Colonic mucosa (tissue), 4 donors: ENCODE measurements around the gene ING2. TPM values are rescaled to one million over a fixed set of nuclear protein-coding genes. Genes with fewer than 3 reads are reported as not detected.
A peak's percentile ranks its signal among the peaks of the same experiment; 100 is the strongest.
"Not testable (repeated sequence)": the region's sequence is repeated elsewhere in the genome, so short reads cannot be mapped to it uniquely, and the experiment has no call there.

Experiments used
- DNase-seq: peaks from one replicate; pipeline ENCODE4 v3.0.0-alpha.2; 2020
- H3K27ac ChIP-seq: fragments of 200-600 bp; one replicate; pipeline ENCODE4 v1.8.0; 2021
- H3K27me3 ChIP-seq: fragments of 200-600 bp; one replicate; pipeline ENCODE4 v1.8.0; 2021
- H3K36me3 ChIP-seq: fragments of 200-600 bp; one replicate; pipeline ENCODE4 v1.8.0; 2021
- H3K4me1 ChIP-seq: fragments of 200-600 bp; one replicate; pipeline ENCODE4 v1.8.0; 2021; ENCODE audit warnings: mild to moderate bottlenecking
- H3K4me3 ChIP-seq: fragments of 200-600 bp; one replicate; pipeline ENCODE4 v1.8.0; 2021
- H3K9ac ChIP-seq, 2 donors: one replicate each; pipeline ENCODE4 v1.7.0; 2013; ENCODE audit warnings: control low read depth in 2 of 2, low read depth in 2 of 2, low read length in 2 of 2
- H3K9me3 ChIP-seq: fragments of 200-600 bp; one replicate; pipeline ENCODE4 v1.8.0; 2021
- intact Hi-C: fragments of 100-400 bp; cut with DNase I; formaldehyde crosslinking; loops from one replicate; pipeline ENCODE4 v1.14.1; 2022
- total RNA-seq, 2 donors: library from RNA; stranded (reverse); fragmentation: NEBNext Ultra II Directional in 1 of 2; extraction: Animal tissue kit (Norgen Biotek cat#: 25700) in 1 of 2; gene quantifications; one replicate each; pipeline ENCODE4 v1.2.1, GENCODE V29; 2021
- TF ChIP-seq, protein P1 (sequence below): fragments of 200-600 bp; IDR thresholded peaks from one replicate; pipeline ENCODE4 v1.8.0; 2022; ENCODE audit warnings: antibody characterized with exemption, mild to moderate bottlenecking
- donor health status: healthy.
- donor health status: DM: no; HTN: no; CAD: no.
- donor health status: DM: no; HTN: no; CAD: no.

Gene ING2, protein sequence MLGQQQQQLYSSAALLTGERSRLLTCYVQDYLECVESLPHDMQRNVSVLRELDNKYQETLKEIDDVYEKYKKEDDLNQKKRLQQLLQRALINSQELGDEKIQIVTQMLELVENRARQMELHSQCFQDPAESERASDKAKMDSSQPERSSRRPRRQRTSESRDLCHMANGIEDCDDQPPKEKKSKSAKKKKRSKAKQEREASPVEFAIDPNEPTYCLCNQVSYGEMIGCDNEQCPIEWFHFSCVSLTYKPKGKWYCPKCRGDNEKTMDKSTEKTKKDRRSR
- 10 to 100 TPM; 11.0 to 15.3 TPM for total RNA-seq

DNA sequence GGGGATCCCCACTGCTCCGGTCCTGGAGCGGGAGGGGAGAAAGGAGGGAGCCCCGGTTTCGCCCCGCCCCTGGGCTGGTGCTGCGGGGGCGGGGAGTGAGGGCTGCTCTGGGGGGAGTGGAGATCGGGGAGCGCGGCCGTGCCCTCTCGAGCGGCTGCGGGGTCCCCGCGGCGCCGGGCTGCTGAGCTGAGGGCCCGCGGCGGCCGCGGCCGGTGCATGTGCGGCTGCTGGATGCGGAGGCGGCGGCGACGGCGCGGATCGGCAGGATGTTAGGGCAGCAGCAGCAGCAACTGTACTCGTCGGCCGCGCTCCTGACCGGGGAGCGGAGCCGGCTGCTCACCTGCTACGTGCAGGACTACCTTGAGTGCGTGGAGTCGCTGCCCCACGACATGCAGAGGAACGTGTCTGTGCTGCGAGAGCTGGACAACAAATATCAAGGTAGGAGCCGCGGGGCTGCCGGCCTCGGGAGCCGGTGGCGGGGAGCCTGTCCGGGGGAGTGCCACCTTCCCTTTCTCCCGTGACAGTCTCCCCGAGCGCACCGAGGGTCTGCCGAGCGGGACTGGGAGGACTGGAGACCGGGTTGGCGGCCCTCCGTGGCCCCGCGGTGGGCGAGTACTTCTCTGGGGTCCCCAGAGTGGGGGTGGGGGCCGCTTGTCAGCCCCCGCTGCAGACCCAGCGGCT, at the start of gene ING2:
TSS of gene ING2 (plus strand) at position 129 of the 681 bp plus-strand sequence. CDS start at position 267, 138 bp downstream.
- intact Hi-C loops = loop anchor here (5.0 to 10.0 kb wide), 2 partner anchors 50 to 152 kb away; partner anchors contain the start of genes RWDD4 and TRAPPC11
- TF ChIP-seq, protein P1, sequence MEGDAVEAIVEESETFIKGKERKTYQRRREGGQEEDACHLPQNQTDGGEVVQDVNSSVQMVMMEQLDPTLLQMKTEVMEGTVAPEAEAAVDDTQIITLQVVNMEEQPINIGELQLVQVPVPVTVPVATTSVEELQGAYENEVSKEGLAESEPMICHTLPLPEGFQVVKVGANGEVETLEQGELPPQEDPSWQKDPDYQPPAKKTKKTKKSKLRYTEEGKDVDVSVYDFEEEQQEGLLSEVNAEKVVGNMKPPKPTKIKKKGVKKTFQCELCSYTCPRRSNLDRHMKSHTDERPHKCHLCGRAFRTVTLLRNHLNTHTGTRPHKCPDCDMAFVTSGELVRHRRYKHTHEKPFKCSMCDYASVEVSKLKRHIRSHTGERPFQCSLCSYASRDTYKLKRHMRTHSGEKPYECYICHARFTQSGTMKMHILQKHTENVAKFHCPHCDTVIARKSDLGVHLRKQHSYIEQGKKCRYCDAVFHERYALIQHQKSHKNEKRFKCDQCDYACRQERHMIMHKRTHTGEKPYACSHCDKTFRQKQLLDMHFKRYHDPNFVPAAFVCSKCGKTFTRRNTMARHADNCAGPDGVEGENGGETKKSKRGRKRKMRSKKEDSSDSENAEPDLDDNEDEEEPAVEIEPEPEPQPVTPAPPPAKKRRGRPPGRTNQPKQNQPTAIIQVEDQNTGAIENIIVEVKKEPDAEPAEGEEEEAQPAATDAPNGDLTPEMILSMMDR = no peak
- H3K4me1 ChIP-seq = no peaks in the 10 kb centered on the region
- peak within 1 kb of the TSS; percentile 87 to 98 for H3K9ac ChIP-seq
- H3K9me3 ChIP-seq = no peaks in the 10 kb centered on the region
- peak within 1 kb of the TSS; percentile 97 for H3K4me3 ChIP-seq
- H3K27me3 ChIP-seq = no peaks in the 10 kb centered on the region
- no peaks in the 10 kb centered on the region for H3K36me3 ChIP-seq
- DNase-seq = peak; percentile 54
- H3K27ac ChIP-seq = peak within 1 kb of the TSS; percentile 96

DNA sequence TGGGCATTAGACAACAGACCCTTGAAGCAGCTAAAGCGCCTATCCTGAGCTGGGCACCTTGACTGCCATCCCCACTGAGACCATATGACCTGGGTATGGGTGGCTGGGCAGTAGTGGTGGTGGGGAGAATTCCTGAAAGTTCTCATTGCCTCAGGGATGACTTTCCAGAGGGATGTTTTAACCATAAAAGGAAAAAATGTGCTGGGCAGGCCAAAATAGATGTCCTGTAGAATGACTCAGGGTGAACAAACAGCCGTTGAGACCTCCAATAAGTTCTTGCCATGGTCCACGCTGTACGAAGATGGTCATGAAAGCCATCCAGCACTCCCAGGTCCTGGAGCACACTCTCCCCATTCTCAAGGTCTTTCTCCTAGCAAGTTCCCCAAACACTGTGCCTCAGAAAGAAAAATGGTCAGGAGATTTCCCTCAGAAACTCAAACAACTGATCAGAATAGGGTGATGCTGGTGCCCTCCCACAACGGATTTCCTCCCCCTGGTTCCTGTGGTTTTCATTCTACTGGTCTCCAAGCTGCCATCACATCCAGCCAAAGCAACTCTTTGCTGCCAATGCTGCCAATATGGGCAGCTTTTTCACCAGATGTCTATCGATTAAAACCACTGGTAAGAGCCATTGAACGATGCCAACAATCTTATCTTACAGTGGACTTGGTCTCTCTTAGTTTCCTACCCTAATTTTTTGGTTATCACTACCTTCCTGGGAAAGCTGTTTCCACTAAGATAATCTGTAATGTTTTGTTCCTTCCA, 49.2 kb upstream of the ING2 start:
- H3K4me1 ChIP-seq = no peaks in the 10 kb centered on the region
- H3K9me3 ChIP-seq = no peaks in the 10 kb centered on the region
- no peak overlapping the region for H3K4me3 ChIP-seq
- intact Hi-C loops = loop anchor here (10.0 kb wide), 1 partner anchor 49 kb away; the partner anchor contains the start of gene ING2
- no peaks in the 10 kb centered on the region for H3K36me3 ChIP-seq
- no peak overlapping the region for H3K27ac ChIP-seq
- TF ChIP-seq, protein P1 = no peak
- no peaks in the 10 kb centered on the region for H3K27me3 ChIP-seq
- DNase-seq = no peak
- no peak overlapping the region for H3K9ac ChIP-seq

DNA sequence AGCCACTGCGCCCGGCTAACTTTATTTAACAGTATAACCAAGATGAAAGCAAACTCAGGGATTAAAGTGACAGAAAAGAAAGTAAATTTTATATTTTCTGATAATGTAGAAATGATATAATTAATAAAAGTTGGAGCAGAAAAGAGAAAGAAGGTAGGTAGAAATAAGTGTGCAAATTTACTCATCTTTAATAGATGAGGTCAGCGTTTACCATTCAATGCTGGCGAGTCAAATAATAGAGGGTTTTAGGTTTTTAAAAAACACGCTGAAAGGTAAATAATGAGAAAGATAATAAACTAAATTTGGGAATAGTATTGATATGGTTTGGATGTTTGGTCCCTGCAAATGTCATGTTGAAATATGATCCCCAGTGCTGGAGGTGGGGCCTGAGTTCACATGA, 46.9 kb upstream of the ING2 start:
- no peak for DNase-seq
- no peaks in the 10 kb centered on the region for H3K27me3 ChIP-seq
- H3K9me3 ChIP-seq = no peaks in the 10 kb centered on the region
- intact Hi-C loops = loop anchor here (10.0 kb wide), 1 partner anchor 47 kb away; the partner anchor contains the start of gene ING2
- no peak overlapping the region for H3K27ac ChIP-seq
- no peak overlapping the region for H3K9ac ChIP-seq
- TF ChIP-seq, protein P1 = no peak
- no peaks in the 10 kb centered on the region for H3K36me3 ChIP-seq
- no peak overlapping the region for H3K4me3 ChIP-seq
- H3K4me1 ChIP-seq = no peaks in the 10 kb centered on the region

DNA sequence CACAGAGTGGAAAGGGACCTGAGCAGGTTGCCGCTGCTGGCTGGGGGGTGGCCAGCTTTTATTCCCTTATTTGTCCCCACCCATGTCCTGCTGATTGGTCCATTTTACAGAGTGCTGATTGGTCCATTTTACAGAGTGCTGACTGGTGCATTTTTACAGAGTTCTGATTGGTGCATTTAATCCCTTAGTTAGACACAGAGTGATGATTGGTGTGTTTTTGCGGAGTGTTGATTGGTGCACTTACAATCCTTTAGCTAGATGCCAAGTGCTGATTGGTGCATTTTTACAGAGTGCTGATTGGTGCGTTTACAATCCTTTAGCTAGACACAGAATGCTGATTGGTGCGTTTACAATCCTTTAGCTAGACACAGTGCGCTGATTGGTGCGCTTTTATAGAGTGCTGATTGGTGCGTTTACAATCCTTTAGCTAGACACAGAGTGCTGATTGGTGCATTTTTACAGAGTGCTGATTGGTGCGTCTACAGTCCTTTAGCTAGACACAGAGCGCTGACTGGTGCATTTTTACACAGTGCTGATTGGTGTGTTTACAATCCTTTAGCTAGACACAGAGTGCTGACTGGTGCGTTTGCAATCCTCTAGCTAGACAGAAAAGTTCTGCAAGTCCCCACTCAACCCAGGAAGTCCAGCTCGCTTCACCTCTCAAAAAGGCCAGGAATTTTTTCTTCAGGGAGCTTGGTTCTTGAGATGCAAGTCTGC, 40.8 kb upstream of the ING2 start:
- H3K4me3 ChIP-seq, H3K4me1 ChIP-seq, DNase-seq, H3K36me3 ChIP-seq, H3K9me3 ChIP-seq, intact Hi-C loops, H3K9ac ChIP-seq, H3K27me3 ChIP-seq, H3K27ac ChIP-seq: not testable (repeated sequence)

DNA sequence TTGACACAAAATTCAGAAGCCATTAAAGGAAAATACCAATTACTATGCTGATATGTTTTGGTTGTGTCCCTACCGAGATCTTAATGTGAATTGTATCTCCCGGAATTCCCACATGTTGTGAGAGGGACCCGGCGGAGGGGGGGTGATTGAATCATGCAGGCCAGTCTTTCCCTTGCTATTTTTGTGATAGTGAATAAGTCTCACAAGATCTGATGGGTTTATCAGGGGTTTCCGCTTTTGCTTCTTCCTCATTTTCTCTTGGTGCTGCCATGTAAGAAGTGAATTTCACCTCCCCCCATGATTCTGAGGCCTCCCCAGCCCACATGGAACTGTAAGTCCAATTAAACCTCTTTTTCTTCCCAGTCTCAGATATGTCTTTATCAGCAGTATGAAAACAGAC, 39.0 kb upstream of the ING2 start:
- H3K9ac ChIP-seq, H3K27ac ChIP-seq, H3K27me3 ChIP-seq, intact Hi-C loops, H3K9me3 ChIP-seq, H3K4me3 ChIP-seq, DNase-seq, H3K4me1 ChIP-seq, H3K36me3 ChIP-seq: not testable (repeated sequence)

DNA sequence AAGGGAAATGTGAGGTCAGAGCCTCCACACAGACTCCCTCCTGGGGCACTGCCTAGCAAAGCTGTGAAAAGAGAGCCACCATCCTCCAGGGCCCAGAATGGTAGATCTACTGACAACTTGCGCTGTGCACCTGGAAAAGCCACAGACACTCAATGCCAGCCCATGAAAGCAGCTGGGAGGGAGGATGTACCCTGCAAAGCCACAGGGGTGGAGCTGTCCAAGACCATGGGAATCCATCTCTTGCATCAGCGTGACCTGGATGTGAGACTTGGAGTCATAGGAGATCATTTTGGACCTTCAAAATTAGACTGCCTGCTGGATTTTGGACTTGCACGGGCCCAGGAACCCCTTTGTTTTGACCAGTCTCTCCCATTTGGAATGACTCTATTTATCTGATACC, 37.6 kb upstream of the ING2 start:
- Histone ChIP-seq H3K4me3 (no peak overlapping the region), H3K9me3 (no peaks in the 10 kb centered on the region), H3K27ac (no peak overlapping the region), H3K9ac (no peak overlapping the region), H3K4me1 (no peaks in the 10 kb centered on the region), H3K36me3 (no peaks in the 10 kb centered on the region), H3K27me3 (no peaks in the 10 kb centered on the region)
- no peak for DNase-seq
- intact Hi-C loops = no loop called here
- TF ChIP-seq, protein P1 = no peak
